HG03354 (cell line): ENCODE measurements around the gene CBLC.
"Not testable (repeated sequence)": the region's sequence is repeated elsewhere in the genome, so short reads cannot be mapped to it uniquely, and the experiment has no call there.

ENCODE experiments used
- ATAC-seq: cut with Tn5 transposase; IDR thresholded peaks from one replicate; pipeline ENCODE4 v1.9.1; 2021; ENCODE audit warnings: mild to moderate bottlenecking; ENCODE audit not compliant: unreplicated experiment, poor library complexity, severe bottlenecking

The CBLC gene

DNA sequence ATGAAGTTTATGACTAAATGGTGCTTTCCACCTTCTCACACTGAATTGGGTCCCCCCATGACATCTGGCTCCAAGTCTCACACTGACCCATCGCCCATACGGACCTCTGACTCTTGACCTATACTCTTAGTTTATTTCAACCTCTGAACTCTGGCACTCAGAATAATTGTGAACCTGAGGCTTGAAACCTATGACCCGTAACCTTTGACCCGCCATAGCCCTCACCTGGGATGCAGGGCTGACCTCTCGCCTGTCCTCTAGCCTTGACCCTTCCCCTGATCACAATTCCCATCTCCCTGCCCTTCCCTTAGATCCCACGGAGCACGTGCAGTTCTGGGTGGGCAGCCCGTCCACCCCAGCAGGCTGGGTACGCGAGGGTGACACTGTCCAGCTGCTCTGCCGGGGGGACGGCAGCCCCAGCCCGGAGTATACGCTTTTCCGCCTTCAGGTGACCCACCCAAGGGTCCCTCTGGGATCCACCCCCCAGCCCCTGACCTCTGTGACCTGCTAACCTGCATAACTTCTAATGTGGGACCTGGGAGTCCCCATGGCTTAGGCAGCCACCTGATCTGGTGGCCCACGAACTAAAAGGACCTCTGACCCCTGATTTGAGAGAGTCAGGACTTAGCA lies 36.3 kb downstream of the CBLC start:
- no peak for ATAC-seq

DNA sequence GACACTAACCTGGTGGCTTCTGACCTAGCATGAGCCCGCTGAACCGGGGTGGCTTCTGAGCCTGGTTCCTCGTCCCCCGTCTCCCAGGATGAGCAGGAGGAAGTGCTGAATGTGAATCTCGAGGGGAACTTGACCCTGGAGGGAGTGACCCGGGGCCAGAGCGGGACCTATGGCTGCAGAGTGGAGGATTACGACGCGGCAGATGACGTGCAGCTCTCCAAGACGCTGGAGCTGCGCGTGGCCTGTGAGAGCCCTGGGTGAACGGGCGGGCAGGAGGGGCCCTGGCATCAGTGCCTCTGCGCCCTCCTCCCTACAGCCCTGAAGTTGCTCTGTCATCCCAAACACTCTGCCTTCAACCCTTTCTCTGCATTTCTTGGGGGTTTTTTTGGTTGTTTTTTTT lies 36.8 kb downstream of the CBLC start:
- ATAC-seq, result no peak

DNA sequence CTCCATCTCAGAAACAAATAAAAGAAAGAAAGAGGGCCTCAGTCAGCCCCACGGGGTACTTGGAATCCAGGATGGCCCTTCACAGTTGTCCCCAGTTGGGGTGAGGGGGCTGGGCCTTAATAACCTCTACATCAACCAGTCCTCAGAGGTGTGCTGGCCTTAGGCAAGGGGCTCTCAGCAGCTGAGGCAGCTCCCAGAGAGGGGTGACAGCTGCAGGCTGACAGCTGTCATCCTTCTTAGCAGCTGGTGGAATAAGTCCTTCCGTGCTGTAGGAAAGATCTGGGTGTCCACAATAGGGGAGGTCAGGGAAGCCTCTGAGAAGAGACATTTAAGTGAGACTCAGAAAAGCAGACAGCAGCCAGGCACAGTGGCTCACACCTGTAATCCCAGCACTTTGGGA lies 38.6 kb downstream of the CBLC start:
- ATAC-seq, result no peak

DNA sequence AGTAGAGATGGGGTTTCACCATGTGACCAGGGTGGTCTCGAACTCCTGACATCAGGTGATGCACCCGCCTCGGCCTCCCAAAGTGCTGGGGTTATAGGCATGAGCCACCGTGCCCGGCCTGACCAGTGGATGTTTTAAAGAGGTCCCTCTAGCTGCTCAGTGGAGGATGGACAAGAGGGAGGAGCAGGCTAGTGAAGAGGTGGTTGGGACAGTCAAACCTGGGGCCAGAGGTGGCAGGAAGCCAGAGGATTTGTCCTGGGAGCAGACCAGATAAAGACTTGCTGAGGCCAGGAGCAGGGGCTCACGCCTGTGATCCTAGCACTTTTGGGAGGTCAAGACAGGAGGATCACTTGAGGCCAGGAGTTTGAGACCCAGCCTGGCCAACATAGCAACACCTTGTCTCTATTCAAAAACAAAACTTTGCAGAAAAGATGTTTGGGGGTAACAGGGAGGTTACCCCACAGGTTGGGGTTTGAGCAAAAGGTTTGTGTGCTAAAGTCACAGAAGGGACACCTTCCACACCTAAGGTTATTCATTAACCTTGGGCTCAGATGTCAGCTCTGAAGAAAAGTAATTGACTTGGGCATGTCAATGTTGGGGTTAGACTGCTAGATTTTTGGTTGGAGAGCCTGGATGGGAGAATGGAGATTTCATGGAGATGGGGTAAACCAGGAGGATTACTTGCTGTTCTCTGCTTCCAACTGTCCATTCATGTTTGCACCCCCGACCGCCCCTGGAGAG lies 40.2 kb downstream of the CBLC start:
- no peak for ATAC-seq

DNA sequence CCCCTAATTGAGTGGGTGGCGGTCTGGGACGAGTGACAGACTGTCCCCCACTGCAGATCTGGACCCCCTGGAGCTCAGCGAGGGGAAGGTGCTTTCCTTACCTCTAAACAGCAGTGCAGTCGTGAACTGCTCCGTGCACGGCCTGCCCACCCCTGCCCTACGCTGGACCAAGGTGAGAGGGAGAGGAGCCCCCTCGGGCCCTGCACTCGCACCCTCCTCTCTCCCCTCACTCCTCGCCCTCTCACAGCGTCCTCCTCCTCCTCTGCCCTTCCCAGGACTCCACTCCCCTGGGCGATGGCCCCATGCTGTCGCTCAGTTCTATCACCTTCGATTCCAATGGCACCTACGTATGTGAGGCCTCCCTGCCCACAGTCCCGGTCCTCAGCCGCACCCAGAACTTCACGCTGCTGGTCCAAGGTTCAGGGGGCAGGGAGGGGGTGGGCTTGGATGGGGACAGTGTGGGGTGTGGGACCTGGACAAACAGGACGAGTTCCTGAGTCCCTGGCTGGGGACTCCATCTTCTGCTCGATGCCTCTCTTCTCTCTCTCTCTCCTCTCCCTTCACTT lies 40.9 kb downstream of the CBLC start:
- no peak for ATAC-seq

DNA sequence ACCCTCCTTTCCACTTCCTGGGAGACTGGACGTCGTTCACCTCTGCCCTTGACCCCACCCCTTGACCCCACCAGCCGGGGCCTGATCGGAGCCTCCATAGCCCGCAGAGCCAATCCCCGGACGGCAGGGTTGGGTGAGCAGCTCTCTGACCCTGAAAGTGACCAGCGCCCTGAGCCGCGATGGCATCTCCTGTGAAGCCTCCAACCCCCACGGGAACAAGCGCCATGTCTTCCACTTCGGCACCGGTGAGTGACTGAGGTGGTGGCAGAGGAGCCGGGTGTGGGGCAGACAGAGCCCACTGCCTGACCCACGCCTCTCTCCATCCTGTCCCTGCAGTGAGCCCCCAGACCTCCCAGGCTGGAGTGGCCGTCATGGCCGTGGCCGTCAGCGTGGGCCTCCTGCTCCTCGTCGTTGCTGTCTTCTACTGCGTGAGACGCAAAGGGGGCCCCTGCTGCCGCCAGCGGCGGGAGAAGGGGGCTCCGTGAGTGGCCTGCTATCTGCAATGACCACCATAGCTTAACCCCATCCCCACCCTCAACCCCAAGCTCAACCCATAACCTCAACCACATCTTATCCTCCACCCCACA lies 41.6 kb downstream of the CBLC start:
- ATAC-seq, result no peak

DNA sequence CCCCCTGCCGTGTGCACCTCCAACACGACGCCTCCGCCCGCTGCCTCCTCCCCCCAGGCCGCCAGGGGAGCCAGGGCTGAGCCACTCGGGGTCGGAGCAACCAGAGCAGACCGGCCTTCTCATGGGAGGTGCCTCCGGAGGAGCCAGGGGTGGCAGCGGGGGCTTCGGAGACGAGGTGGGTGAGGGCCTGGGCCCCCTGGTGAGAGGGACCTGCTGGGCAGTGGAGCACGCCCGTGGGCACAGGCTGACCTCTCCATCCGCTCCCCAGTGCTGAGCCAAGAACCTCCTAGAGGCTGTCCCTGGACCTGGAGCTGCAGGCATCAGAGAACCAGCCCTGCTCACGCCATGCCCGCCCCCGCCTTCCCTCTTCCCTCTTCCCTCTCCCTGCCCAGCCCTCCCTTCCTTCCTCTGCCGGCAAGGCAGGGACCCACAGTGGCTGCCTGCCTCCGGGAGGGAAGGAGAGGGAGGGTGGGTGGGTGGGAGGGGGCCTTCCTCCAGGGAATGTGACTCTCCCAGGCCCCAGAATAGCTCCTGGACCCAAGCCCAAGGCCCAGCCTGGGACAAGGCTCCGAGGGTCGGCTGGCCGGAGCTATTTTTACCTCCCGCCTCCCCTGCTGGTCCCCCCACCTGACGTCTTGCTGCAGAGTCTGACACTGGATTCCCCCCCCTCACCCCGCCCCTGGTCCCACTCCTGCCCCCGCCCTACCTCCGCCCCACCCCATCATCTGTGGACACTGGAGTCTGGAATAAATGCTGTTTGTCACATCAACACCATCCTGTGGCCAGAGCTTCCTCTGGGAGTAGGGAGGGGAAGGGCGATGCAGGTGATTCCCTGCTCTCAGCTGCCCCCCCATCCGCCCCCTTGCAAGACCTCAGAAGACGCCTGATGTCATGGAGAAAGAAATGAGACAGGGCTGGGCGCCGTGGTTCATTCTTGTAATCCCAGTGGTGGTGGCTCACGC lies 43.2 kb downstream of the CBLC start:
- no peak for ATAC-seq

DNA sequence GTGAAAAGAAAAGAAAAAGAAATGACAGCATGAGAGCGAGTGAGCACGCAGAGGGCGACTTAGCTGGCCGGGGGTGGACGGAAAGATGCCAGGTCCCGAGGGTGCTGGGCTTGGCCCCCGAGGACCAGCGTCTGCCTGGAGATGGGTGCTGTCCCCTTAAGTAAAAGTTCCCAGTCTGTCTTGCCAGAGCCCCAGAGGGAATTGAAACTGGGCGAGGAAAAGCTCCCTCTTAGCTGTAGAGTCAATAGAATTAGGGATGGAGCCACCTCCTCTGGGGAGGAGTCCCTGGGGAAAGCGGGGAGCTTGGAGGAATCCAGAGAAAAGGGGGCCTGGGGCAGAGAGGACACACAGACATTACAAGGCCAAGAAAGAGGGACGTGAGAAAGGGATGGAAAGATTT lies 44.5 kb downstream of the CBLC start:
- ATAC-seq, result no peak

DNA sequence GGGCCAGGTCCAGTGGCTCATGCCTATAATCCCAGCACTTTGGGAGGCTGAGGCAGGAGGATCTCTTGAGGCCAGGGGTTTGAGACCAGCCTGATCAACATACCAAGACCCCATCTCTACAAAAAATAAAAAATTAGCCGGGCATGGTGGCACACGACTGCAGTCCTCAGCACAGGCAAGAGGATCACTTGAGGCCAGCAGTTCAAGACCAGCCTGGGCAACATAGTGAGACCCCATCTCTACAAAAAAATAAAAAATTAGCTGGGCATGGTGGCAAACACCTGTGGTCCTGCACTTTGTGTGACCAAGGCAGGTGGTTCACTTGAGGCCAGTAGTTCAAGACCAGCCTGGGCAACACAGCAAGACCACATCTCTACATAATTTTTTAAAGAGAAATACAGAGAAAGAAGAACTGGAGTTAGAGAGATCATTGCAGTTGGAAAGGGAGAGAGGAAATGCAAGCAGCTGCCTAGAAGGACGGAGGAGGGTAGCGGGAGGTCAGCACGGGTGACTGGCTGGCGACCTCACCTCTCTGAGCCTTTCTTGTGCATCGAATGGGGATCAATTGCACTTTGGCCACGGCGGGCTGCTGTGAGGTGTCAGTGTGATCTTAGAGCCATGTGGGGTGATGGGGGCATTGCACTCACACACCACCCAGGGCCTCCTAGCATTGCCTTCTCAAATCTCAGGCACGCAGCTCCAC lies 45.1 kb downstream of the CBLC start:
- ATAC-seq, result no peak

DNA sequence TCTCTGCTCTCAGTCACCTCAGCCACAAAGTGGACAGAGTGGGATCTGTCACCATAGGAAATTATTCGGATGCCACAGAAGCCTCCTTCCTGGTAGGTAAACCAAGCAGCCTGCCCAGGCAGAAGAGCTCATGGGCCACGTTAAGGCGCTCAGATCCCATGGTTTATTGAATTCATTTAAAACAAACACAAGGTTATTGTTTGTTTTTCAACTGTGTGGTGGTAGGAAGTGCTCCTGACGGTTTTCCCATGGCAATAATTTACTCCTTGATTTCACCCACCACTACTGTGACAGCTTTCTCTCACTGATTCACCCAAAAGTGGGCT lies 45.6 kb downstream of the CBLC start:
- ATAC-seq, result no peak

DNA sequence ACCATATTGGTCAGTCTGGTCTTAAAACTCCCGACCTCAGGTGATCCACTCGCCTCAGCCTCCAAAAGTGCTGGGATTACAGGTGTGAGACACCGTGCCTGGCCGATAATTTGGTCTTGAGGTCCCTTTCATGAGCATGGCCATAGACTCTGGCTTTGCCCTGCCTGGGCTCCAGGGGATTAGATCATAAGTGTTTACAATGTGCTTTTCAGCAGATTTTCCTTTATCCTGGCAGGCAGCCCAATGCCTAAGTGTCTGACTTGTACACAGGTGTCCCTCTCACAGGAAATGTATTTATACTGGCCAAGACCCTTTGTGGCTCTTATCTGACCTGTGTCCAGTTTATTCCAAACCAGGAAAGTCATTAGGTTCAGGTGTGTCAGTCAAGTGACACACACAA lies 47.1 kb downstream of the CBLC start:
- ATAC-seq, result no peak

DNA sequence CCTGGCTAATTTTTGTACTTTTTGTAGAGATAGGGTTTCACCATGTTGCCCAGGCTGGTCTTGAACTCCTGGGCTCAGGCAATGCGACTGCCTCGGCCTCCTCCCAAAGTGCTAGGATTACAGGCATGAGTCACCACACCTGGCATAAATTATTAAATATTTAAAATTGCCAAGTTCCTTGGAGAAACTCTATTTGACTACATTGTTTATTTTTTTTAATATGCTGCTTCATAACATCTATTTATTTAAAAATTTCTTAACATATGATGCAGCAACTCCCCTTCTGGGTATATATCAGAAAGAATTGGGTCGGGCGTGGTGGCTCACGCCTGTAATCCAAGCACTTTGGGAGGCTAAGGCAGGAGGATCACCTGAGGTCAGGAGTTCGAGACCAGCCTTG lies 55.2 kb downstream of the CBLC start:
- not testable (repeated sequence) for ATAC-seq

DNA sequence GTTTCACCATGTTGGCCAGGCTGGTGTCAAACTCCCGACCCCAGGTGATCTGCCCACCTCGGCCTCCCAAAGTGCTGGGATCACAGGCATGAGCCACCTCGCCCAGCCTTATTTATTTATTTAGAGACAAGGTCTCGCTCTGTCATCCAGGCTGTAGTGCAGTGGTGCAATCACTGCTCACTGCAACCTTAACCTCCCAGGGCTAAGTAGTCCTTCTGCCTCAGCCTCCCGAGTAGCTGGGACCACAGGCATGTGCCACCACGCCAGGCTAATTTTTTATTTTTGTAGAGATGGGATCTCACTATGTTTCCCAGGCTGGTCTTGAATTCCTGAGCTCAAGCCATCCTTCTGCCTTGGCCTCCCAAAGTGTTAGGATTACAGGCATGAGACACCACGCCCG lies 56.7 kb downstream of the CBLC start:
- not testable (repeated sequence) for ATAC-seq

DNA sequence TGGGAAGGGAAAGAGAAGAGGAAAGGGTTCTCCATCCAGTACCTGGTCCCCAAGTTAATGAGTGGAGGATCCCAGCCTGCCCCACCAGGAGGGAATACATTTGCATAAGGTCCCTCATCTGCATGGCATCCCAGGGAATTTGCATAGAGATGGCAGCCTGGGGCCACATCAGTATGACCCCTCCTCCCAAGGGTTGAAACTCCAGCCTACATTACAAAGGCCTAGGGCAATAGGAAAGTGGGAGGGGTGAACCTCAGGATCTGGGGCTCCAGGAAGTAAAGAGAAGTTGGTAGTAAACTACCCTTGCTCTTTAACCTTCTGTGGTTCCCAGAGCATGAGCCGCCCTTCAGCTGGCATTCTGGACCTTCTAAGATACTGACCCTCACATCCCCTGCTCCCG lies 61.6 kb downstream of the CBLC start:
- no peak for ATAC-seq

DNA sequence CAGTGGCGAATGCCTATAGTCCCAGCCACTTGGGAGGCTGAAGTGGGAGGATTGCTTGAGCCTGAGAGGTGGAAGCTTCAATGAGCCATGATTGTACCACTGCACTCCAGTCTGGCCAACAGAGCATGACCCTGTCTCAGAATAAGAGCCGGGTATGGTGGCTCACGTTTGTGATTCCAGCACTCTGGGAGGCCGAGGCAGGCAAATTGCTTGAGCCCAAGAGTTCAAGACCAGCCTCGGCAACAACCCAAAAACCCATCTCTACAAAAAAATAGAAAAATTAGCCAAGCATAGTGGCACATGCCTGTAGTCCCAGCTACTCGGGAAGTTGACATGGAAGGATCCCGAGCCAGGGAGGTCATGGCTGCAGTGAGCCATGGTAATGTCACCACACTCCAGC lies 63.1 kb downstream of the CBLC start:
- no peak for ATAC-seq

DNA sequence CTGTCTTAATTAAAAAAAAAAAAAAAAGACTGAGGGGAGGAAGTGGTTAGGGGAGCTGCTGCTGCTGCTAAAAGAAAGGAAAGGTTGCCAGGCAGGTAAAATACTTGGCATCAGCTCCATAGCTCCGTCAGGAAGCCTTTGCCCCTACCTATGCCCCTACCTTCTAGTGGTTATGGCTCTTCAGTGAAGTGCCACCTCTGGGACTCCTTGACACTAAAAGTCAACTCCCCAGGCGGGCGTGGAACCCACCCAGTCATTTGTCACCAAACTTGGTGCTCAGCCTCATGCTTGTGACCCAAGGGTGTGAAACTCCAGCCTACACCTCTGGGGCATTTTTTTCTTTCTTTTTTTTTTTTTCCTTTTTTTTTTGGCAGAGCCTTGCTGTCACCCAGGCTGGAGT lies 63.5 kb downstream of the CBLC start:
- no peak for ATAC-seq

DNA sequence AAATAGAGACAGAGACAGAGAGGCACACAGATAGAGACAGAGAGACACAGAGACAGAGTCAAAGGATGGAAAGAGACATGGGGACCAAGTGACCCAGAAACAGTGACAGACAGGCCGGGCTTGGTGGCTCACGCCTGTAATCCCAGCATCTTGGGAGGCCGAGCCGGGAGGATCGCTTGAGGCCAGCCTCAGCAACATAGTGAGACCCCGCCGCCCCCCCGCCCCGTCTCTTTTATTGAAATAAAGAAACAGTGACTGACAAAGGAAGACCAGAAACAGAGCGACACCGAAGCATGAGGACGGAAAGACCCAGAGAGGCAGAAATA lies 67.6 kb downstream of the CBLC start:
- ATAC-seq, result no peak

DNA sequence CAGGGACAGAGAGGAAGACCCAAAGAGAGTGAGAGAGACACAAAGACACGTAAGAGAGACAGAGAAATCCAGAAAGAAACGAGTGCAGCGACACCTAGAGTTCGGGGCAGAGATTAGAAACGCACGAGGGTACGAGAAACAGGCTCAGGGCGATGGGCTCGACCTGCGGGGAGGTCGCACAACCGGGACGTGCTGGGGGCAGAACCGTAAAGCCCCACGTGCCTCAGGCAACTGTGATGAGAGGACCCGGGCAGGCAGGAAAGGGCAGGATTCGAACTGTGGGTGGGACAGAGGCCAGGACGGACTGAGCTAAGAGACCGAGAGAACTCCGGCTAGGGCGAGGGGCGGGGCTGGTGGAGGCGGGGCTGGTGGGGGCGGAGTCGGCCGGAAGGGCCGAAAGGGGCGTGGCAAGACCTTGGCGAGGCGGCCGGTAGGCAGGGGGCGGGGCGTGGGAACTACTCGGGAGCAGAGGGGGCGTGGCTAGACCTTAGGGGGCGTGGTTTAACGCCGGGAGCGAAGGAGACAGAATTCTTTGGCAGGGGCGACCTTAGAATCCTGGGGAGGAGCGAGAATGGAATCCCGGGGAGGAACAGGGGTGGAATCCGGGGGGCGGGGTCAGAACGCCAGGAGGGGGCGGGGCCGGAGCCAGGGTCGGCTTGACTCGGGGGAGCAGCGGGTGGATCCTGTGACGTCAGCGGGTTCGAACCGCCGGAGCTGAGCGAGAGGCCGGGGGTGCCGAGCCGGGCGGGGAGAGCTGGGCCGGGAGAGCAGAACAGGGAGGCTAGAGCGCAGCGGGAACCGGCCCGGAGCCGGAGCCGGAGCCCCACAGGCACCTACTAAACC lies 68.1 kb downstream of the CBLC start, which contains the start of gene NECTIN2:
TSS of gene NECTIN2 (plus strand) at position 686 of the 843 bp plus-strand sequence. CDS start 229 bp downstream, outside the sequence.
- ATAC-seq, result no peak
